Cardiac fibroblast (primary cell): Measurements from ENCODE around the gene LTBP1.
A peak's percentile ranks its signal among the peaks of the same experiment; 100 is the strongest.

Source experiments
- DNase-seq, 2 donors: peaks; one replicate each; pipeline versions ENCODE4 v3.0.0 to v3.0.0-alpha.2; 2010; ENCODE audit warnings: low read depth in 2 of 2
- H3K4me3 ChIP-seq, 2 donors: replicated peaks in 1 of 2; 1 replicate in 1 of 2; 2 replicates in 1 of 2; pipeline ENCODE4 v1.5.1; 2011; ENCODE audit warnings: low read depth in 2 of 2, low read length in 2 of 2, mild to moderate bottlenecking in 2 of 2, moderate library complexity in 1 of 2
- TF ChIP-seq, protein P1 (sequence below): IDR thresholded peaks from one replicate; pipeline ENCODE4 v1.5.1; 2011; ENCODE audit warnings: low read depth, mild to moderate bottlenecking, low read length, inconsistent platforms

Gene LTBP1

DNA sequence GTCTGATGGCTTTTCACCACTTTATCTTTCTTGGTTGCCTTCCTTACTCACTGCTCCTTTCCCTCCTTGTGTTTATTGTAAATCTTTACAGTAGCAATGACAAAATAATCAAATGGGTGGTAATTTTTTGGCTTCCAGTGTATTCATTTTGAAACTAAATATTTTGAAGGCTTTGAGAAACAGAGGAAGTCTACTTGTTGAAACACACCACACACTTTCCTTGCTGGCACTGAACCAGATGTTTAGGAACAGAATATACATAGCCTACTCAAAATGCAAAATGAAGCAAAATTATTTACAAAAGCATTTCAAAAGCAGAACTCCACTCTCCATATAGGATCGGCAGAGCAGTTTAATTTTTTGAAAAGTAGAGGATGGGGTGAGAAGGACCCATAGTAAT, 189.8 kb downstream of the LTBP1 start:
- peak overlapping the region; percentile 55 to 82 for H3K4me3 ChIP-seq
- TF ChIP-seq, protein P1, sequence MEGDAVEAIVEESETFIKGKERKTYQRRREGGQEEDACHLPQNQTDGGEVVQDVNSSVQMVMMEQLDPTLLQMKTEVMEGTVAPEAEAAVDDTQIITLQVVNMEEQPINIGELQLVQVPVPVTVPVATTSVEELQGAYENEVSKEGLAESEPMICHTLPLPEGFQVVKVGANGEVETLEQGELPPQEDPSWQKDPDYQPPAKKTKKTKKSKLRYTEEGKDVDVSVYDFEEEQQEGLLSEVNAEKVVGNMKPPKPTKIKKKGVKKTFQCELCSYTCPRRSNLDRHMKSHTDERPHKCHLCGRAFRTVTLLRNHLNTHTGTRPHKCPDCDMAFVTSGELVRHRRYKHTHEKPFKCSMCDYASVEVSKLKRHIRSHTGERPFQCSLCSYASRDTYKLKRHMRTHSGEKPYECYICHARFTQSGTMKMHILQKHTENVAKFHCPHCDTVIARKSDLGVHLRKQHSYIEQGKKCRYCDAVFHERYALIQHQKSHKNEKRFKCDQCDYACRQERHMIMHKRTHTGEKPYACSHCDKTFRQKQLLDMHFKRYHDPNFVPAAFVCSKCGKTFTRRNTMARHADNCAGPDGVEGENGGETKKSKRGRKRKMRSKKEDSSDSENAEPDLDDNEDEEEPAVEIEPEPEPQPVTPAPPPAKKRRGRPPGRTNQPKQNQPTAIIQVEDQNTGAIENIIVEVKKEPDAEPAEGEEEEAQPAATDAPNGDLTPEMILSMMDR = no peak
- peak; percentile 28 to 57 for DNase-seq

DNA sequence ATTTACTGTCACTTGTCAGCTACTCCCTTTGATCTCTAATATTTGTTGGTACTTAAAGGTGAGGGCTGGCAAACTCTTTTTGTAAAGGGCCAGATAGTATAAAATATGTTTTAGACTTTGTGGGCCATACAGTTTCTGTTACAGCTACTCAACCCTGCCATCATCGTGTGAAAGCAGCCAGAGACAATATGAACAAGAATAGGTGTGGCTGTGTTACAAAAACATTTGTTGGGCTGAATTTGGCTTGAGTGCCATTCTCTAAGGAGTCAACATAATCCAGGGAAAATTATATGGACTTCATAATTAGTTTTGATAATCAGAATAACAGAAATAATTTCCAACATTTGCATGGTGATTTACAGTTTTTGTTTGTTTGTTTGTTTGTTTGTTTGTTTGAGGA, 190.6 kb downstream of the LTBP1 start:
- H3K4me3 ChIP-seq = peak overlapping the region in 1 of 2 donors; percentile 82
- TF ChIP-seq, protein P1 = no peak
- DNase-seq = peak; percentile 28 to 58

DNA sequence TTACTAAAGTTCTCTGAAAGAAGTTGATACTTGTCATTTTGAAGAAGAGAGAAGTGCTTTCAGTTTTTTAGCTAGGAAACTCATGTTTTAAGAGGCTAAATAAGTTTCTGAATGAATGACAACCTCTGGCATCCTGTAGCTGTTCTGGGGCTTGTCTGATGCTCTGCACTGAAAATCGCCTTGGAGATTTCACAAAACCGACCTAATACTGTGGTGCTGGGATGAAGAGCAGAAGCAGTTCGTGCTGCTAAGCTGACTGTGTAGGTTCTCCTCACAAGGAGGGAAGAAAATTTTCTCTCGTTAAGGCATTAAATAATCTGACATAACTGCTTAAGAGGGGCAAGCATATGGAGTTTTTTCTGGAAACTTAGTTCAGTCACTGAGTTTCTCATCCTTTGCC, 193.2 kb downstream of the LTBP1 start:
- TF ChIP-seq, protein P1 = no peak
- no peak overlapping the region for H3K4me3 ChIP-seq
- DNase-seq = peak in 1 of 2 donors; percentile 22

DNA sequence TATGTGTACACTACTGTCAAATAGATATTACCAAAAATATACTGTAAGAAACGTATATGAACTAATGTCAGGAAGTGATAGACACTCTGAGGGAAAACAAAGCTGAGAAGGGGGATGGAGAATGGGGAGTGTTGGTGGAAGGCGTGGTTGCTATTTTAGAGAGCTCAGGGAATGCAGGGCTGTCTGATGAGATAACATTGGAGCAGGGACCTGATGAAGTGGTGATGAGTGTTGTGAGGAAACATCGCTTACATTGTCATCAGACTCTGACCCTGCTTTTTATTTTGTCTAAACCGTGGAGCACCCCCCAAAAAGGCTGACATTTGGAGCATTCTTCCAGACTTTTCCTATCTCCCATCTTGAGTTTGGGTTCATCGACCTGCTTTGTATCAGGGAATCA, 194.7 kb downstream of the LTBP1 start:
- peak in 1 of 2 donors; percentile 38 for DNase-seq
- TF ChIP-seq, protein P1 = no peak
- no peak overlapping the region for H3K4me3 ChIP-seq

DNA sequence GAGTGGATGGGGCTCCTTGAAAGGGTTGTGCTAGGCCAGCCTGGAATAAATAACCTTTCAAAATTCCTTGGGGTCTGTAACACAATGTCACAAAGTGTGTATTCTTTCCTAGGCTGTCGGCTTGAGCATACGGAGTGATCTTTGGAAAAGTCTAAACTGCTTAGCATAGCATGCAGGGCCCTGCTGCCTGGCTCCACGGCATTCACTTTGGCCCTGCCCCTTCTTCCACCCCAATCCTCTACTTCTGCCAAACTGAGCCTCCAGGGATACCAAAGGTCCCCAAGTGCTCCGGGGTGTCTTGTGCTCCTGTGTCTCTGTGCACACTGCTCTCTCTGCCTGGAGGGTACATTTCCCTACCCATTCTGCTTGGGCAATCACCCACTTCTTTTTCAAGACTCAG, 196.1 kb downstream of the LTBP1 start:
- H3K4me3 ChIP-seq = no peak overlapping the region
- peak in 1 of 2 donors; percentile 28 for DNase-seq
- TF ChIP-seq, protein P1 = no peak

DNA sequence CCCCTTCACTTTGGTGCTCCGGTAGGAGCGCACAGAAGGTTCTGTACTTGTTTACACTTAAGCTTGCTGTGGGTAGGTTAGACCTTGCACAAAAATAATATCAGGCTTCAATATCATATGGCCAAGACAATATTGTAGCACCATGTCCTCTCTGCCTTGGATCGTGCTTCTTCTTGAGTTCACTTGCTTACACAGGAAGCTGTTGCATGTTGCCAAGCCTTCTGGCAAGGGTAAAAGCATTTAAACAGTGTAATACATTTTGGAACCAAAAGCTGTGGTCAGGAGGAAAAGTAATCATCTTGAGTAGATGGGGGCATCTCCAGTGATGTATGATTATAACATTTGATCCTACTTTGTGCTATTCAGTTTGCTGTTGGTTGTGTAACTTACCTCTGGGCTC, 197.5 kb downstream of the LTBP1 start:
- no peak overlapping the region for H3K4me3 ChIP-seq
- peak; percentile 46 to 47 for DNase-seq
- TF ChIP-seq, protein P1 = no peak

DNA sequence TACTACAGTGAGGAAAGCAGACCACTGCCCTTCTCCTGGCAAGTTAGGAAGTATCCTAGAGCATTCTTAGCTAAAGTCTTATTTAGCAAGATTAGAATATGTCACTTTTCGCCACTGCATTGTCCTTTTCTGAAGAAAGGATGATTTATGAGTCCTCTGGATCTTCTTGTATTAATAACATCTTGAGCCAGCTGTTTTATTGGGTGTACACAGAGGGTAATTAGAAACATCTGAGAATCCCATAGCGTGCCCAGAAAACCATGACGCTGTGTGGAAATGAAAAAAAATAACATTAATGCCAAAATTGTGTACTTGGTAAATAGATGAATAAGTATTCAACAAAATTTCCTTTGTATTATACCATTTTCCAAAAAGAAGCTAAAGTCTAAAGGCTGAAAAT, 198.7 kb downstream of the LTBP1 start:
- TF ChIP-seq, protein P1 = no peak
- no peak overlapping the region for H3K4me3 ChIP-seq
- peak; percentile 53 to 63 for DNase-seq
